Sciatic nerve (tissue), 2 donors: Measurements from ENCODE around the gene C2. TPM values are rescaled to one million over a fixed set of nuclear protein-coding genes. Genes with fewer than 3 reads are reported as not detected.

Experiments used
- ATAC-seq: fragments of 200-7000 bp; cut with Tn5 transposase; one replicate; pipeline ENCODE4 v1.9.1; 2020; ENCODE audit warnings: mild to moderate bottlenecking, moderate library complexity
- DNase-seq: peaks from one replicate; pipeline ENCODE4 v3.0.0-alpha.2; 2020; ENCODE audit warnings: low spot score
- intact Hi-C: fragments of 100-400 bp; cut with DNase I; formaldehyde crosslinking; loops from one replicate; pipeline ENCODE4 v1.14.2; 2022
- total RNA-seq: library from RNA; stranded (reverse); fragmentation: NEBNext Ultra II Directional; extraction: Animal tissue kit (Norgen Biotek cat#: 25700); gene quantifications from one replicate; pipeline ENCODE4 v1.2.1, GENCODE V29; 2021
- donor health status: DM: no; HTN: no; CAD: no.
- donor health status: DM: no; HTN: no; CAD: no.

Gene C2
- 25.0 TPM for total RNA-seq

DNA sequence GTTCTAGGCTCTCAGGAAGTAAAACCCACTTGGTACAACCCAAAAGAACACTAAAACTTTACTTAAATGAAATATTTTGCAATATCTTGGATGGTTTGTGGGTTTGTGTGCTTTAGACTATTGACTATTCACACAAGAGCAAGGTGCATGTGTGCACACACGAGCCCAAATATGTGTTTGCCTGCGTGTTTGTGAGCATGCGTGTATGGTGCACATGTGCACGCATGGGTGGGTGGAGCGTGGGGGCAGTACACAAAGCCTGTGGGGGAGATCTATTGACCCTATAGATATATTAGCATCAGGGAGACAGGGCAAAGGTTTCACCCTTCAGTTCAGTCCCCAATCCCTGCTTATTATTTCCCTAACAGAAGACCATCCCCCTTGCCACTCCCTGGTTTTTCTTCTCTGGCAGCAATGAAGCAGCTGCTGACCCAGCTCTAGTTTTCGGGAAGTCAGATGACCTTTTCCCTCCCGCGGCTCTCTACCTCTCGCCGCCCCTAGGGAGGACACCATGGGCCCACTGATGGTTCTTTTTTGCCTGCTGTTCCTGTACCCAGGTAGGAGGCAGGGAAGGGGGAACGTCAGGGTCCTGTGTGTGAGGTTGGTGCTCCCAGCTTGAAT is at the start of gene C2:
Gene C2 (plus strand): TSS at position 476 of the 621 bp plus-strand sequence. CDS start 36 bp downstream, at position 512.
- DNase-seq (no peak), ATAC-seq (peak; percentile 36)
- intact Hi-C loops = no loop called here

DNA sequence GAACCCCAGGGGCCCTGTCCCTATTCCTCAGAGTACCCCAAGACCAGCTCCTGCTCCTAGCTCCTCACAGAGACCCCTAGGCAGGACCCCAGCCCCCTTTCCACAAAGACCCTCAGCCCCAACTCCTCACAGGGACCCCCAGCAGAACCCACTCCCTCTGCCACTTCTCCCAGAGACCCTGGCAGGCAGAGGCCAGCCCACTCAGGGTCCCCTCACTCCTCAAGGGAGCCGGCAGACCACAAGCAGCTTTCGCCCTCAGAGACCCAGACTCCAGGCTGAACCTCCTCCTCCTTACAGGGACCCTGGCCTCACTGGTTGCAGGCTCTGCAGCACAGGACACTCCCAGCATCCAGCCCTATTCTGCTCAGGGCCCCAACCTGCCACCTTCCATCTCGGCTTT is 49.3 kb upstream of the C2 start:
- intact Hi-C loops = no loop called here
- no peak for ATAC-seq
- no peak for DNase-seq

DNA sequence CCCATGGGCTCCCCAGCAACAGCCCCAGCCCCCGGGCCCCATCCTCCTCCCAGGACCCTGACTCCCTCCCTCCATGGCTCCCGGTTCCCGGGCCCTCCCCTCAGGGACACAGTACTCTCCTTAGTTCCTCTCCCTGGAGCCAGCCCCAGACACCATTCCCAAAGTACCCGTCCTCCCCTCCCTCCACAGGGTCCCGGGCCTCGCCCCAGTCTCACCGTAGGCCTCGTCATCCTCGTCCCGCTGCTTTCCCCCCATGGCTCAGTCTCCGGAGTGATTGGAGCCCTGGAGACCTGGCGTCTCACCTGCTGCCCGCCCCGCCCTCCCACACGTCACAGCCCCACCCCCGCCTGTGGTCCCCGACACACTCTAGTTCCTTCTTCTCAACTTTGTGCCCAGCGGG is 48.8 kb upstream of the C2 start, which contains the start of gene SLC44A4:
Gene SLC44A4 (minus strand): TSS at position 272 of the 400 bp plus-strand sequence. CDS start 17 bp downstream, at position 255.
- no peak for DNase-seq
- ATAC-seq = no peak
- intact Hi-C loops = no loop called here

DNA sequence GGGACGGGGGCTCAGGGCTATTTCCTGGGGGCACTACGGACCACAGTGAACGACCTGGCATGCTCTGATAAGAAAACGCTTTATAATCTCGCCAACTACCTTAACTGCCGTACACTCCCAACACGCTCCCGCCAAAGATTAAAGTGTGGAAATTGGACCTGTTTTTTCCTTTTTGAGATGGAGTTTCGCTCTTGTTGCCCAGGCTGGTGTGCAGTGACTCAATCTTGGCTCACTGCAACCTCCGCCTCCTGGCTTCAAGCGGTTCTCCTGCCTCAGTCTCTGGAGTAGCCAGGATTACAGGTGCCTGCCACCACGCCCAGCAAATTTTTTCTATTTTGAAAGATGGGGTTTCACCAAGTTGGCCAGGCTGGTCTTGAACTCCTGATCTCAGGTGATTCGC is 48.4 kb upstream of the C2 start:
- ATAC-seq (no peak), DNase-seq (no peak)
- intact Hi-C loops = no loop called here

DNA sequence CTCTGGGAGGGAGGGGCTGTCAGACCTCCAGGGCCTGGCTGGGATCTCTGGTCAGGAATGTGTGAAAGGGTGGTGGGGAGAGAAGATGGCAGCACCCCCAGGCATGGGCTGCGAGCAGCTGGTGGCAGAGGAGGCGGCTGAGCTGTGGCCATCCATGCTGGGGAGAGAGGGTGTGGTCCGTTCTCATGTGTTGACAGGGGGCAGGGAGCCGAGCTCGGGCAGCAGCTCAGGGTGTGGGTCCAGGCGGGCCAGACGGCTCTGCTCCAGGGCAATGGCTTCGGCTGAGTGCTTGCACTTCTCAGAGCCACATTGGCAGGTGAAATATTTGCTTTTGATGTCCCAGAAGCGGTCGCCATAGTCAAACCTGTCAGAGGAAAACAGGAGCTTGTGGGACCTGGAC is 47.6 kb upstream of the C2 start:
- ATAC-seq (no peak), DNase-seq (no peak)
- intact Hi-C loops = no loop called here

DNA sequence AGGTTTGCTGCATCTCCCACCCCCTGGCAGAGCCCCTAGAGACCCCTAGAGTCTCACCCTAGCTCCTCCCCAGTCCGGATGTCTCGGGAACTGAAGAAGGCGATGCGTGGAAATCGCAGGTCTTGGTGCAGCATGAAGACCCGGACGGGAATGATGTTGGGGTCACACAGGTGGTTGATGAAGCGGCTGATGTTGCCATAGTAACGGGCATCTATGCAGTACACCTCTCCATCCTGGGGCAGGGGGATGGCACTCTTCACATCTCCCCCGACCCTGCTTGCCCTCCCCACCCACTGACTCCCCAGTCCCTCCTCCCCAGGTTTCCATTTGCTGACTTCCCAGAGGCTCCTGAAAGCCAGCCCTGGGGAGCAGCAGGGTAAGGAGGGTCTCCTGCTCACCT is 46.9 kb upstream of the C2 start:
- intact Hi-C loops = no loop called here
- no peak for ATAC-seq
- no peak for DNase-seq

DNA sequence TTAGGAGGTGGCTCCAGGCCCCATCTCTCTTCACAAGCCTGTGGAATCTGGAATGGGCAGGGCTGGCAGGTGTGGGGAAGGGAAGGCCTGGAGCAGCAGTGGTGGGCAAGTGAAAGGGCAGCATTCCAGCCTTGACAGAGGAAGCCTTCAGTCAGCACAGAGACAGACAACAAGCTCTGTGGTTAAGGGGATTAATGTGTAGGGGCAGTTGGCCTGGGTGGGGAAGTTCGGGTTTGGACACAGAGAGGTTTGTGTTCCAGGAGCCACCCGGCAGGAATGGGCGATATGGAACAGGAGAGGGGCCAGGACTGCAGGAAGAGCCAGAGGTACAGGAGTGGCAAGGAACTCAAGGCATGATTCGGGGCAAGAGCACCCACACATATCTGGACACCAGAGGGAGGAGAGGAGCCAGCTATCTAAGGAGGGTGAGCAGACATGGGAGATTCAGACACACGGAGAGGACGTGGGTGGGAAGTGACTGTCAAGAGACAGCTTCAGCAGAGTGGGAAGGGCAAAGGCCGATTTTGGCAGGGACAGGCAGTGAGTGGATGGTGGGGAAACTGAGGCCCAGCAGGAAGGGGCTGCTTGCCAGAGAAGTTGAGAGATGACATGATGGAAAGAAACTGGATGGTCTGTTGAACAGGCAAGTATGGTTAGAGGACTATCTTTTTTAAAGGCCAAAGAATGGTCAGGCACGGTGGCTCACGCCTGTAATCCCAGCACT is 46.2 kb upstream of the C2 start:
- DNase-seq = no peak
- intact Hi-C loops = no loop called here
- no peak for ATAC-seq

DNA sequence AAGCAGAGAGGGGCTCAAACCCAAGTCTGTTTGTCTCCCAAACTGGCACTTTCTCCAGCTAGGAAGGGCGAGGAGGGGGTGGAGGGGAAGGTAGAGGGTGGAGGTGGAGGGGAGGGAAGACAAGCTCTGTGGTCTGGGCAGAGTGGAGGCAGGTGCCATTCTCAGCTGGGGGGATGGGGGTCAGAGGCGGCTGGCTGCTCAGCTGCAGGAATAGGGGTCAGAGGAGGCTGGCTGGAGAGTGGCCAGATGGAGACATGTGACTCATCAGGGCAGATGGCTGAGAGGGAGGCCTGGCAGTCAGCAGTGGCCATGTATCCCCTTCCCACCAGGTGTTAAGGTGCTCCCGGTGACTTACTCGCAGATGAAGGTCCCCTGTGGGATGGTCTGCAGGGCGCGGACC is 45.2 kb upstream of the C2 start:
- intact Hi-C loops = no loop called here
- DNase-seq = no peak
- no peak for ATAC-seq

DNA sequence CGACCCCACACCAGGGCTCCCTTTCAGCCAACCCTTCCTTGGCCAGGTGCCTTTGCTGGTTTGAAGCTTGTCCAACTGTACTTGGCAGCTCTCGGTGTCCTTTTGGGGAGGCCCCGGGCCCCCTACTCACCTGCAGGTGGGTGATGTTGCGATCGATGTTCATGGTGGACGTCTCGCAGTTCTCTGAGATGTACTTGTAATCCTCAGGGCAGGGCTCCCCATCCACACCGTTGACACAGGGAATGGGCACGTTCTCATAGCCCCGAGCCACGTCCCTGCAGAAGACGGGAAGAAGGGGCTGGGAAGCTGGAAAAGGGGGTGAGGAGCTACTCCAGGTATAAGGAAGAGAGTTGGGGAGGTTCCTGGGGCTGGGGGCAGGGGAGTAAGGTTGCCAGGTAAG is 43.8 kb upstream of the C2 start:
- ATAC-seq (no peak), DNase-seq (no peak)
- intact Hi-C loops = no loop called here

DNA sequence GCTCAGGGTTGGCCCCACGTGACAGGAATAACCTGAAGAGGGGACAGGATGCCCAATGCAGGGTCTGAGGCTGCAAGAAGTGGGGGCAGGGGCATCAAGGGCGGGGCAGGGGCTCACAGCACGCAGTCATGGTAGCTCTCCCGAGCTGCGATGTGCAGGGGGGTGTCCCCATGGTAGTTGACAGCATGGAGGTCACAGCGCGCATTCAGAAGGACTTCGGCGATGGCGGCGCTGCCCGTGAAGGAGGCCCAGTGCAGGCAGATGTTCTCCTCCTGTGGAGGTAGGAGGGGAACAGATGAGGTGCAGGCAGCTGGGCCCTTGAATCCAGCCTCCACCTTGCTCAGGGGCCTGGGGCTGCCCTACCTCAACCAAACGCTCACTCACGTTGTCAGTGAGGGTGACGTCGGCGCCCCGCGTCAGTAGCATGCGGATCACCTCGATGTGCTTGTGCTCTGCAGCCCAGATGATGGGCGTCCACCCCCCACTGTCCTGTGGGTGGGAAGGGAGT is 42.9 kb upstream of the C2 start:
- ATAC-seq (no peak), DNase-seq (no peak)
- intact Hi-C loops = no loop called here

DNA sequence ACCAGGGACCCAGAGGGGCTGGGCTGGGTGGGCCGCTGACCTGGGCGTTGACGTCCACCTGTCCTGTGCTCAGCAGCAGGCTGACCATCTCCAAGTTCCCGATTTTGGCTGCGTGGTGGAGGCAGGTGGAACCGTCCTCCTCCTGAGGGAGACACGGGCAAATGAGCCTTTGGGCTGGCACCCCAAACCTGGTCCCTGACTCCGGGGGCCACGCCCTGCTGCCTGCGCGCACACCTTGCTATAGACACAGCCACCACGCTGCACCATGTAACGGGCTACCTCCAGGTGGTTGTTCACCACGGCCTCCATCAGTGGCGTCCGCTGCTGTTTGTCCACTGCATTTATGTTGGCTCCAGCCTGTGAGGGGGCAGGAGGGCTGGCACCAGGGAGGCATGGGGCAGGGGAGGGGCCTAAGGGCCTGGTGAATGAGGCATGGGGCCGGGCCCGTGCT is 41.0 kb upstream of the C2 start:
- ATAC-seq (no peak), DNase-seq (no peak)
- intact Hi-C loops = no loop called here

DNA sequence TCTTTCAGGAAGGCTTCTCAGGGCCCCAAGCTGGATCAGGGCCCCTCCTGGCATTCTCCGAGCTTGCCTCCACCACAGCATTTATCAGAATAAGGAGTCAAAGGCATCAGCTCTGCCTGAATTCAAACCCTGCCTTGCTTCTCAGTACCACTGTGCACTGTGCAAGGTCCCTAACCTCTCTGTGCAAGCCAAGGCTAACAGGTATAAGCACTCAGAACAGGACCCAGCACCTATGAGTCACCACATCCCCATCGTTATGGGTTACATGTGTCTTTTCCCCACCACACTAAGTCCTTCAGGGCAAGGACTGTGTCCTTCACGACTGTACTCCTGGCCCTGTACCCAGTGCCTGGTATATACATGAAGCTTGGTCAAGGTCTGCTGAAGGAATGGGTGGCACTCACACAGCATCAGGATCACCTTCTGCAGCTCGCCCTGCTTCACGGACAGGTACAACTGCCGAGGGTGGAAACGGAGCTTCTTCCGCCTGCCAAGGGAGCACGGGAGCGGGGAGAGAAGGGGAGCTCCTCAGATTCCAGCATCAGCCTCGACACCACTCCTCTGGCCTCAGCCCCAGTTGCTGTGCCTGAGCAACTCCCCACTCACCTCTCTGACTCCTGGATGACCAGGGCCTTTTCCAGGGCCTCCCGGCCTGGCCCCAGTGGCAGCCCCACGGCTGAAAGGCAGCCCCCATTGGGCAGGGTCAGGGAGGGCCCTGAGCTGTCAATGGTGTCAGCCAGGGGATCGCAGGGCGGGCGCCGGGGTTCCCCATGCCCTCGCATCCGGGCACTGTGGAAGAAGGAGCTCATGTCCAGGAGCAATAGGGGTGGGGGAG is 40.1 kb upstream of the C2 start:
- intact Hi-C loops = no loop called here
- no peak for DNase-seq
- ATAC-seq = no peak

DNA sequence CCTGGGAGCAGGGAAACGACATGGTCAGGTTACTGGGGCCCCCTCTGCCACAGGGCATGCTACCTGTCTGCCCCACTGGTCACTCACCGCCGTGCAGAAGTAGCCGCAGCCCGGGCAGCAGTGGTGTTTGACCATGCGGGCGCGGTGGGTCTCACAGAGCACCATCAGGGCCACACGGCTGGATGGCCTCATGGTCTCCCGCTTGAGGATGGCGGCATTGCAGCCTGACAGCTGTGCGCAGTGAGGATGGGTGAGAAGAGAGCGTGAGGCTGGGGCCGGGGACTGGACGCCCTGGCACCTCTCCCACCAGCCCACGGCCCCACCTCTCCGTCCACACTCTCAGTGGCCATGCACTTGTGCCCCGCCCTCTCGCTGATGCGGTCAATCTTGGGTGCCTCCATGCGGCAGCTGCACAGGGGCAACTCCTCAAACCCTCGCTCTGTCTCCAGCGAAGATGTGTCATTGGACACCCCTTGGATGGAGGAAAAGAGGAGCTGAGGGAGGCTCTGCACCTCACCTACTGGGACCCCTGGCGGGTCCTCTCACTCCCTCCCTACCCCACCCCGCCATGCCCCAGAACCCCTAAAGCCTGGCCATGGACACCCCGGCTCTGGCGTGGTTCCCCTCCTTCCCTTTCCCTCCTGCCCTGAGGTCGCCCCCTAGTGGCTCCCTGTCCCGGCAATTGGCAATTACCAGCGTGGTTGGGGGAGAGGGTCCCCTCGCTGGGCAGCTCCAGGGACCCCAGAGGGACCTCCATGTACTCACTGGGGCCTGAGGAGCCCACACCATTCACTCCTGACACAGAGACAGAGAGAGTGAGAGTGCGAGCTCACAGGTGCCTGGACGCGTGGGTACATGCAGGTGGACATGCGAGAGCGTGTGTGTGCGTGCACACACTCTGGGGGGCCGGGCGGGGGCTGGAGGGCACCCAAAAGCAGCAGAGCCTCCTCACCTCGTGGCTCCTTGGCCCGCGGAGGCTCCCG is 39.0 kb upstream of the C2 start:
- intact Hi-C loops = no loop called here

DNA sequence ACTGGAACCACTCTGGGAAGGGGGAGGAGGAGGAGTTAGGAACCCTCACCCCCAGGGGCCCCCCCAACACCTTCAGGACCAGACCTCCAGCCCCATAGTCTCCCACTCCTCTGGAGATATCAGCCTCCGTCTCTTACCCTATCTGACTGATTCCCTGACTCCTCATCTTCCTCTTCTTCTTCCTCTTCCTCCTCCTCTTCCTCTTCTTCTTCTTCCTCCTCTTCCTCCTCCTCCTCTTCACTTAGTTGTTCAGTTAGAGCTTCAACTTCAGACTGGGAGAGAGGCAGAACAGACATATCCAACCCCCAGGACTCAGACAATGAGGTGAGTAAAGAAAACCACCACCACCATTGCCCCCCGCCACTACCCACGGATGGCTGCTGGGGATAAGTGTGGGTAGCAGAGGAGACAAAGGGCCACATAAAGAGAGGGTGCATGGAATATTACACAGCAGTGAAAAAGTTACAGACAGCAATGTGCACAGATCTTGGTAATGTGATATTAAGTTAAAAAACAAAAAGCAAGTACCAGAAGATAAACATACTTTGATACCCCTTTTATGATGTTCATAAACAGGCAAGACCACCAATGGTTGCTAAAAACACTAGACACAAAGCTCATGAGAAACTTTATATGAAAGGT is 38.1 kb upstream of the C2 start:
- intact Hi-C loops = no loop called here
- ATAC-seq (no peak), DNase-seq (no peak)

More for the DNA sequence above, 39.0 kb upstream of the C2 start:
- ATAC-seq (peak; percentile 30), DNase-seq (peak; percentile 79)

DNA sequence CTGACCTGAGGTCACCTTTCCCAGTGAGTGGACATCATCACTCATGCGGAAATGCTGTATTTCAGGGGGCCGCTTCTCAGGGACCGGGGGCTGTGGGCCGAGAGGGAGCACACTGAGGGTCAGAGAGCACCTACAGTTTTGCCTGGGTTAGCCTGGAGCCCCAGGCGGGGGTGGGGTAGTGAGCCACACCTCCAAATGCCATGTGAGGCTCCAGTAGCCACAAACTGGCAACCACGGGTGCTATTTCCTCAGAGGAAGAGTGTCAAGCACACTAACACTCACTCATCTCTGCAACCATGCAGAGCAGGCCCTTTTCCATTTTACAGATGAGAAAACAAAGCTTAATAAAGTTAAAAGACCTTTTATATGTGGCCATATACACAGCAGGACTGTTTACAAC is 34.7 kb upstream of the C2 start:
- intact Hi-C loops = loop anchor here (10.0 kb wide), 1 partner anchor 158 kb away; the partner anchor contains the start of gene CLIC1
- DNase-seq (no peak), ATAC-seq (no peak)

DNA sequence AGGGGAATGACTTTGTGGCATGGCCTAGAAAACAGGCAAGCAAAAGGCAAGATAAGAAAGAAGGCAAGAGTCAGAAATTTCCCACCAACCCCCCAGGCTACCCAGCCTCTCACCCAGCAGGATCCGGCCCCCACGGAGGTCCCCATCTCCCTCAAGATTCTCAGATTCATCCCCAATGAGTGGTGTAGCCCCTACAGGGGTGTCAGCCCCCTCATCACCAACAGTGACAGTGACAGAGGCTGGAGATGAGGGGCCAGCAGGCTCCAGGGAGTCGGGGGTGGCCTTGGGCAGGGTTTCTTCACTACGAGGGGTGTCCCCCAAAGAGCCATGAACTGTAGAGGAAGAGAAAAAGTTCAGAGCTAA is 31.0 kb upstream of the C2 start:
- ATAC-seq (no peak), DNase-seq (no peak)
- intact Hi-C loops = loop anchor here (10.0 kb wide), 1 partner anchor 162 kb away; the partner anchor contains the start of gene CLIC1

DNA sequence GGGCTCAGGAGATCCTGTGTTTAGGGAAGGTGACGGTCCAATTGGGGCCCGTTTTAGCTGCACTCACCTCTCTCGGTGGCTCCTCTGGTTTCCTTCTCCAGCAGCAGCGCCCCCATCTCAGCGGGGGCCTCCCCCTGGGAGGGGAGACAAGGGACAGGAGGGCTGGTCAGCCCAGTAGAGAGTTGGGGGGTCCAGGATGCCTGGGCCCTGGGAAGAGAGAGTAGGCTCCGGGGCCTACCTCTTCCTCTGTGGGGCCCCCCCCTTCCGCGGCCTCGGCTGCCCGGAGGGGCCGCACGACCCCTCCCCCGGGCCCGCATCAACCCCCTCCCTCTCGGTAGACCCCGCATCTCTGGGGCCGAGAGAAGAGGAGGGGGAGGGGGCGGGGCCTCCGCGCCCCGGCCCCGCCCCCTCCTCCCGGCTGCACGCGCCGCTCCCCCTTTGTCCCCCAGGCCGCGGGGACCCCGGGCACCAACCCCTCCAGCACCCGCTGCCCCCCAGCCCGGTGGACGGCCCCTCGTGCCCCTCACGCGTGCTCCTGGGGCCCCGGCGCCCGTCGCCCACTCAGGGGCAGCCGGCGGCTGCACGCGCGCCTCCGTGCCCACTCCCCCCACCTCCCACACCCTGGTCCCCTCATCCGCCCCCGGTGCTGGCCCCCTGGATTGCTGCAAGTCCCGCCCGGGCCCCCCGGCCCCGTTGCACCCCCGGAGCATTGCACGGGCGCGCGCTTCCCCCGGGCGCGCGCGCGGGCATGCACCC is 30.5 kb upstream of the C2 start:
- no peak for ATAC-seq
- intact Hi-C loops = loop anchor here (10.0 kb wide), 1 partner anchor 162 kb away; the partner anchor contains the start of gene CLIC1
- no peak for DNase-seq
